Measurements from ENCODE around the gene CAMSAP1. TPM values are rescaled to one million over a fixed set of nuclear protein-coding genes. Genes with fewer than 3 reads are reported as not detected.

Gene CAMSAP1
- polyA plus RNA-seq, 4 donors = 1.6 to 6.7 (median 3.2) TPM

DNA sequence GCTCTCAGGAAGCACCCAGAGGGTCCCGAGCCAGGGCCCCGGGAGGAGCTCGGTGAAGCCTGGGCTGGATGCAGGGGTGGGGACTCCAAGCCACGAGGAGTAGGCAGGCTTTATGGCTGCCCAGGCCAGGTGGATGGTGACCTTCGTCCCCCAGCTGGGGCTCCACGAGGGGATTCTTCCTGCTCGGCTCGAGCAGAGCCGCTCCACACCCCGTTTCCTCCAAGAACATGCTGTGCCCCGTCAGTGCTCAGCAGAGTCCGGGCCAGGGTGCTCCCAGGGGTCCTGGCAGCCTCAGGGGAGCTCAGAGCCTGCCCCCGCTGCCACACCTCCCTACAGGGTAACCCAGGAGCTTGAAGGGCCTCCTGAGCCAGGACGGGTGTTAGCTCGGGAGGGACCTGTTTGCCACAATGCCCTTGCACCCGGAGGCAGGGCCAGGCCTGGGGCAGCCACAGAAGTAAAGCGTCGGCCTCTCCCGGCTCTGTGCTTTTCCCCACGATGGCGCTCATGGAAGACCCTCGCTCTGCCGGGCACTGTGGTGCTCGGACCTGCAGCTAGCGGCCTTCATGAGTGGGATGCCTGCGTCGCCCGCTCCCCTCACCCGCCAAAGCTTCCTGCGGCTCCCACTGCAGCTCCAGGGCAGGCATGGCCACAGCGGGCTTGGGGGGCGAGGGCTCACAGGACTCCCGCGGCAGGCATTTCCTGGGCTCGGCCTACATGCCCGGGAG is 118.6 kb downstream of the CAMSAP1 start:
- H3K27ac ChIP-seq (ENCODE audit: low read depth in 1 of 3, low read length in 2 of 3) = no peak overlapping the region
- peaks cover 0 to 3% (median 0%) of the 10 kb centered on the region in 3 donors for H3K4me1 ChIP-seq (ENCODE audit: control insufficient read depth in 3 of 3, insufficient read depth in 2 of 3, low read depth in 1 of 3, low read length in 2 of 3)
- 55 to 71% (median 59%) methylated on average over 34 to 36 of the region's 36 CpGs for WGBS, 3 donors
- no peaks in the 10 kb centered on the region for H3K9me3 ChIP-seq (ENCODE audit: control insufficient read depth in 2 of 2, insufficient read depth in 1 of 2, low read depth in 1 of 2, low read length in 1 of 2)
- FAIRE-seq (no peak), DNase-seq (peak; percentile 58 to 84)
- no peaks in the 10 kb centered on the region for H3K36me3 ChIP-seq (ENCODE audit: control insufficient read depth in 3 of 3, insufficient read depth in 2 of 3, low read depth in 1 of 3, low read length in 3 of 3)
- H3K4me3 ChIP-seq (ENCODE audit: low read depth in 1 of 3, low read length in 3 of 3) = no peak overlapping the region
- H3K27me3 ChIP-seq (ENCODE audit: control insufficient read depth in 3 of 3, insufficient read depth in 3 of 3, low read length in 3 of 3) = no peaks in the 10 kb centered on the region

DNA sequence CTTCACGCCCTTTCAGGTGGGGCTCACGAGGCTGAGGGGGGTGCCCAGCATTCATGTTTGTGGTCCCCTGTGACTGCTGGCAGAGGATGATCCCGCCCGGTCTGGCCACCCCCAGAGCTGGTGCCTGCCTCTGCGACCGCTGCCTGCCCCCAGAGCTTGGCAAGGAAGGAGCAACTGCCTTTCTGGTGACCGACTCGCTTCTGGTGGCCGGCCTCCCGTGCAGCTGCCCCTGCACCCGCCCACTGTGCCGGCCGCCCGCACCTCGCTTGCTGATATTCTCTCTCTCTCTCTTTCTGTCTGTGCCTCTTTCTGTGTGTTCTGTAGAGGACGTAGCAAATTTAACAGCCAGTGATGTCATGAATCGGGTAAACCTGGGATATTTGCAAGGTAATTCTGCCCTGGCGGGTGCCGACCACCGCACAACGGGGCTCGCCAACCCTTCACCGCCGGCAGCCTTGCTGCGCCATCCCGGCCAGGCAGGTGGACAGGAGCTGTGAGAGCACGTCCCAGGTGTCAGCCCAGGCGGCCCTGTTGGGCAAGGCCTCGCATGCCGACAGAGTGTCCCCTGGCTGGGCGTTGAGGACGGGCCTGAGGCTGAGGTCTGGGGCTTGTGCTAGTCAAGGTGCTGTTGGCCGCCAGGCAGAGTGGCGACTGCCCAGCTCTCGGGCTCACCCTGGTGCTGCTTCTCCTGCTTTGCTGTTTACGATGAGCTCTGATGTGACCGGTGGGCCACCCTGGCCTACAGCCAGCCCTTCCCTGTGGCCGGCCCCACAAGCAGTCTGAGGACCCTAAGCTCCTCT is 119.4 kb downstream of the CAMSAP1 start:
- no peak for FAIRE-seq
- DNase-seq = no peak
- Histone ChIP-seq H3K4me3 (ENCODE audit: low read depth in 1 of 3, low read length in 3 of 3) (no peak overlapping the region), H3K27ac (ENCODE audit: low read depth in 1 of 3, low read length in 2 of 3) (no peak overlapping the region), H3K27me3 (ENCODE audit: control insufficient read depth in 3 of 3, insufficient read depth in 3 of 3, low read length in 3 of 3) (no peaks in the 10 kb centered on the region), H3K36me3 (ENCODE audit: control insufficient read depth in 3 of 3, insufficient read depth in 2 of 3, low read depth in 1 of 3, low read length in 3 of 3) (no peaks in the 10 kb centered on the region), H3K4me1 (ENCODE audit: control insufficient read depth in 3 of 3, insufficient read depth in 2 of 3, low read depth in 1 of 3, low read length in 2 of 3) (peaks cover 0 to 3% (median 0%) of the 10 kb centered on the region in 3 donors), H3K9me3 (ENCODE audit: control insufficient read depth in 2 of 2, insufficient read depth in 1 of 2, low read depth in 1 of 2, low read length in 1 of 2) (no peaks in the 10 kb centered on the region)
- WGBS, 3 donors = 87 to 93% (median 89%) methylated on average over 34 to 38 of the region's 38 CpGs

DNA sequence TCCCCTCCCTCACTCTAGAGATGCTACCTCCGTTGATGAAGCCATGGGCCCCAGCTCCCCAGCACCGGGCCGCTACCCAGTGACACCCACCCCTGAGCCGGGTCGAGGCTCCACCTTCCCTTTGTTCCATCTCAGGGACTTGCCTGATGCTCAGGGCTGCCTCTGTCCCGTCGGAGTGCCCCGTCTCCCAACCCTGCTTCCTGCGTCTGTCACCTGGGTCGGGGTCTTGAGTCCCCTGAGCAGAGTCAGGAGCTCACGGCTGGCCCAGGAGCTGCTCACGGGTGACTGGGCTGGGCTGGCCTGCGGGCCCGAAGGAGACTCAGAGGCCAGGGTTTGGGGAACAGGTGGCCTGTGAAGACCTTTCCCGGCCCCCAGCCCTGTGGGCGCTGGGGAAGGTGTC is 120.0 kb downstream of the CAMSAP1 start:
- whole genome bisulfite sequencing, 3 donors = 79 to 86% (median 80%) methylated on average over 16 of the region's 16 CpGs

DNA sequence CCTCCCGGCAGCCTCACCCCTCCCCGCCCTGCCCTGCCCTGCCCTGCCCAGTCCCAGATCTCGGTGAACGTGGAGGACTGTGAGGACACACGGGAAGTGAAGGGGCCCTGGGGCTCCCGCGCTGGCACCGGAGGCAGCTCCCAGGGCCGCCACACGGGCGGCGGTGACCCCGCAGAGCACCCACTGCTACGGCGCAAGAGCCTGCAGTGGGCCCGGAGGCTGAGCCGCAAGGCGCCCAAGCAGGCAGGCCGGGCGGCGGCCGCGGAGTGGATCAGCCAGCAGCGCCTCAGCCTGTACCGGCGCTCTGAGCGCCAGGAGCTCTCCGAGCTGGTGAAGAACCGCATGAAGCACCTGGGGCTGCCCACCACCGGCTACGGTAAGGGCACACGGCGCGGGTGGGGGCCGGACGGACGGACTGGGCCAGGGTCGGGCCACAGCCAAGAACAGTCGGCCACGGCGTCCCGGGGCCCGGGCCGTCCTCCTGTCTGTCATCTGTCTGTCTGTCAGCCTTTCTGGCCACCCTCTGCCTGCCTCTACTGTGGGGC is 121.1 kb downstream of the CAMSAP1 start:
- 72 to 88% (median 84%) methylated on average over 25 to 44 of the region's 44 CpGs for WGBS, 3 donors
- DNase-seq (no peak), FAIRE-seq (no peak)
- Histone ChIP-seq H3K4me1 (ENCODE audit: control insufficient read depth in 3 of 3, insufficient read depth in 2 of 3, low read depth in 1 of 3, low read length in 2 of 3) (peaks cover 0 to 3% (median 0%) of the 10 kb centered on the region in 3 donors), H3K9me3 (ENCODE audit: control insufficient read depth in 2 of 2, insufficient read depth in 1 of 2, low read depth in 1 of 2, low read length in 1 of 2) (no peaks in the 10 kb centered on the region), H3K27me3 (ENCODE audit: control insufficient read depth in 3 of 3, insufficient read depth in 3 of 3, low read length in 3 of 3) (no peaks in the 10 kb centered on the region), H3K27ac (ENCODE audit: low read depth in 1 of 3, low read length in 2 of 3) (no peak overlapping the region), H3K4me3 (ENCODE audit: low read depth in 1 of 3, low read length in 3 of 3) (no peak overlapping the region), H3K36me3 (ENCODE audit: control insufficient read depth in 3 of 3, insufficient read depth in 2 of 3, low read depth in 1 of 3, low read length in 3 of 3) (no peaks in the 10 kb centered on the region)

More for the DNA sequence above, 120.0 kb downstream of the CAMSAP1 start:
- H3K9me3 ChIP-seq (ENCODE audit: control insufficient read depth in 2 of 2, insufficient read depth in 1 of 2, low read depth in 1 of 2, low read length in 1 of 2) = no peaks in the 10 kb centered on the region
- H3K4me3 ChIP-seq (ENCODE audit: low read depth in 1 of 3, low read length in 3 of 3) = no peak overlapping the region
- DNase-seq (no peak), FAIRE-seq (no peak)
- peaks cover 0 to 3% (median 0%) of the 10 kb centered on the region in 3 donors for H3K4me1 ChIP-seq (ENCODE audit: control insufficient read depth in 3 of 3, insufficient read depth in 2 of 3, low read depth in 1 of 3, low read length in 2 of 3)
- H3K27me3 ChIP-seq (ENCODE audit: control insufficient read depth in 3 of 3, insufficient read depth in 3 of 3, low read length in 3 of 3) = no peaks in the 10 kb centered on the region
- H3K27ac ChIP-seq (ENCODE audit: low read depth in 1 of 3, low read length in 2 of 3) = no peak overlapping the region
- no peaks in the 10 kb centered on the region for H3K36me3 ChIP-seq (ENCODE audit: control insufficient read depth in 3 of 3, insufficient read depth in 2 of 3, low read depth in 1 of 3, low read length in 3 of 3)

DNA sequence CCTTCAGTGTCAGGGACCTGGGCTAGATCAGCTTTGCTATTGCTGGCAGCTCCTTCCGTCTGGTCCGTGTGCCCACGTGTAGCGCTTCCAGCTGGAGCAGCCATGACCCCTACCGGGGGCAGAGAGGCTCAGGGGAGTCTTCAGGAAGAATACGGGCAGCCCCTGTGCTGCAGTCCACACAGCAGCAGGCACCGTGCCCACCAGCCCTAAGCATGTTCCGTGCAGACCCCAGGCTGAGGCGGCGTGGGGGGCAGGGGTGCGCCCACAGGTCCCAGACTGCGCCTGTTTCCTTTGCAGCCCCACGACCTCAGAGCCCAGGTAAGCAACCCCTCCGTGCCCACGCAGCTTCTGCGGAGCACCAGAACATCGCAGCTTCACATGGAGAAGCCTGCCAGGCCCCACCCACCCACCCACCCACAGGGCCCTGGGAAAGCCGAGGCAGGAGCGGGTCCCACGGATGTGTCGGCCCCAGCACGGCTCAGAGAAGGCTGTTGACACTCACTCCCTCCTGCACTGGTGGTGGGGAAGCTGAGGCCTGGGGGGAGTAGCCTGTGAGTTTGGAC is 122.3 kb downstream of the CAMSAP1 start:
- no peak overlapping the region for H3K27ac ChIP-seq (ENCODE audit: low read depth in 1 of 3, low read length in 2 of 3)
- H3K9me3 ChIP-seq (ENCODE audit: control insufficient read depth in 2 of 2, insufficient read depth in 1 of 2, low read depth in 1 of 2, low read length in 1 of 2) = no peaks in the 10 kb centered on the region
- no peaks in the 10 kb centered on the region for H3K27me3 ChIP-seq (ENCODE audit: control insufficient read depth in 3 of 3, insufficient read depth in 3 of 3, low read length in 3 of 3)
- H3K4me1 ChIP-seq (ENCODE audit: control insufficient read depth in 3 of 3, insufficient read depth in 2 of 3, low read depth in 1 of 3, low read length in 2 of 3) = peaks cover 0 to 3% (median 0%) of the 10 kb centered on the region in 3 donors
- DNase-seq = no peak
- FAIRE-seq = no peak
- WGBS, 3 donors = 83 to 87% (median 83%) methylated on average over 17 to 22 of the region's 22 CpGs
- no peak overlapping the region for H3K4me3 ChIP-seq (ENCODE audit: low read depth in 1 of 3, low read length in 3 of 3)
- no peaks in the 10 kb centered on the region for H3K36me3 ChIP-seq (ENCODE audit: control insufficient read depth in 3 of 3, insufficient read depth in 2 of 3, low read depth in 1 of 3, low read length in 3 of 3)

DNA sequence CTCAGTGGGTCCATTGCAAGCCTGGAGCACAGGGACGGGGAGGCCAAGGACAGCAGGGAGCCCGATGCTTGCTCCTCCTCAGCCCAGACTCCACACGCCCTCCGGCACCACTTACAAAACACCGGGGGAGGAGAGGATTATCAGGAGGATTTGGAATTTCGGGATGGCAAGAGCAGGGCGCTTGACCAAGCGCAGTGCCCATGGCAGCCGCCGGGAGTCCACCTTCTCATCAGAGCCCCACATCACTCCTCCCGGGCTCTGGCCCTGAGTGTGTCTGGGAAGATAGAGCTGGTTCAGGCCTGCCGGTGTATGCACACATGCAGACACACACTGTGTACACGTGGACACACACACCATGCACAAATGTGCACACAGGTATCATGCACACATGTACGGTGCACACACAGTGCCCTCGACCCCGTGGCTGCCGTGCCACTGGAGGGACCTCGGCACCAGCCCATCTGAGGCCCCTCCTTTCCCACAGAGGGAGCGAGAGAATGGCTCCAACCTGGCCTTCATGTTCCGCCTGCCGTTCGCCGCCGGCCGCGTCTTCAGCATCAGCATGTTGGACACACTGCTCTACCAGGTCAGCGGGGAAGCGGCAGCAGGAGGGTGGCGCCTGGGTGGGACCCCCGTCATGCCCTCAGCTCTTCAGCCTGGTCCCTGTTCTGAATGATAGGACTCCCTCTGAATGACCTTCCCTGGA is 123.7 kb downstream of the CAMSAP1 start:
- H3K4me1 ChIP-seq (ENCODE audit: control insufficient read depth in 3 of 3, insufficient read depth in 2 of 3, low read depth in 1 of 3, low read length in 2 of 3) = peaks cover 0 to 3% (median 0%) of the 10 kb centered on the region in 3 donors
- WGBS, 3 donors = 76 to 84% (median 80%) methylated on average over 30 of the region's 30 CpGs
- H3K36me3 ChIP-seq (ENCODE audit: control insufficient read depth in 3 of 3, insufficient read depth in 2 of 3, low read depth in 1 of 3, low read length in 3 of 3) = no peaks in the 10 kb centered on the region
- H3K27ac ChIP-seq (ENCODE audit: low read depth in 1 of 3, low read length in 2 of 3) = no peak overlapping the region
- no peak for DNase-seq
- no peaks in the 10 kb centered on the region for H3K27me3 ChIP-seq (ENCODE audit: control insufficient read depth in 3 of 3, insufficient read depth in 3 of 3, low read length in 3 of 3)
- no peak overlapping the region for H3K4me3 ChIP-seq (ENCODE audit: low read depth in 1 of 3, low read length in 3 of 3)
- no peak for FAIRE-seq
- H3K9me3 ChIP-seq (ENCODE audit: control insufficient read depth in 2 of 2, insufficient read depth in 1 of 2, low read depth in 1 of 2, low read length in 1 of 2) = no peaks in the 10 kb centered on the region

DNA sequence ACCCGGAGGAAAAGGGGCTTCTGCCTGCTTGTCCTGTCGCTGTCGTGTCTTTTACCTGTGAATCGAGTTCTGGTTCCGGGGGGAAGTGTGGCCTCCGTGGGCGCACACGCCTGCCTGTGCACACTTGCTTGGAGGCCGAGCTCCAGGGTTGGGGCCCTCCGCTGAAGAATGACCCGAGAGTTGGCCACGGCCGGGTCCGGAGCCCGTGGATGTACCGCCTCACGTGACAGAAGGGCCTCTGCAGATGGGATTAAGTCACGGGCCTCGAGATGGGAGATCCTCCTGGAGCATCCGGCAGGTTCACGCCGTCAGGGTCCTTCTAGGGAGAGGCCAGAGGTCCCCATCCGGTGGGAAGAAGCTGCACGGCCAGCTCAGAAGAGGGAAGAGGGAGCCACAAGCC is 124.4 kb downstream of the CAMSAP1 start:
- Histone ChIP-seq H3K27ac (ENCODE audit: low read depth in 1 of 3, low read length in 2 of 3) (no peak overlapping the region), H3K9me3 (ENCODE audit: control insufficient read depth in 2 of 2, insufficient read depth in 1 of 2, low read depth in 1 of 2, low read length in 1 of 2) (no peaks in the 10 kb centered on the region), H3K4me3 (ENCODE audit: low read depth in 1 of 3, low read length in 3 of 3) (no peak overlapping the region), H3K36me3 (ENCODE audit: control insufficient read depth in 3 of 3, insufficient read depth in 2 of 3, low read depth in 1 of 3, low read length in 3 of 3) (no peaks in the 10 kb centered on the region), H3K4me1 (ENCODE audit: control insufficient read depth in 3 of 3, insufficient read depth in 2 of 3, low read depth in 1 of 3, low read length in 2 of 3) (no peaks in the 10 kb centered on the region), H3K27me3 (ENCODE audit: control insufficient read depth in 3 of 3, insufficient read depth in 3 of 3, low read length in 3 of 3) (no peaks in the 10 kb centered on the region)
- 82 to 89% (median 89%) methylated on average over 24 of the region's 24 CpGs for whole genome bisulfite sequencing, 3 donors
- FAIRE-seq (no peak), DNase-seq (no peak)

DNA sequence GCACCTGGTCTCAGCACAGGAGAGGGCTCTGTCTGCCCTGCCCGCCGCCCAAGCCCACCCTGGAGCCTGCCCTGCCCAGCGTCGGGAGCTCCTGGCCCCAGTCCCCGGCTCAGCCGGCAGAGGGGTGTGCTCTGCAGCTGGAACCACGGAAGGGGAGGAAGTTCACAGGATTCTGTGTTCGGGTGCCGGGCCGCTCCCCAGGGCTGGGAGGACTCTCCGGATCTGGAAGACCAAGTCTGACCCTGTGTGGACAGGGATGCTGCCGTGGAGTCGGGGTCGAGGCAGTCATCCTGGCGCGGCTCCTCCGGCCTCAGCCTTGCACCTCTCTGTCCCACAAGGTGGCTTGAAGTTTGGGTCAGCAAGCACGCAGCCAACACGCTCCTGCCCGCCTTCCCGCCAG is 126.7 kb downstream of the CAMSAP1 start:
- 71 to 82% (median 78%) methylated on average over 17 to 21 of the region's 21 CpGs for WGBS, 3 donors
- Histone ChIP-seq H3K4me3 (ENCODE audit: low read depth in 1 of 3, low read length in 3 of 3) (no peak overlapping the region), H3K36me3 (ENCODE audit: control insufficient read depth in 3 of 3, insufficient read depth in 2 of 3, low read depth in 1 of 3, low read length in 3 of 3) (no peaks in the 10 kb centered on the region), H3K27me3 (ENCODE audit: control insufficient read depth in 3 of 3, insufficient read depth in 3 of 3, low read length in 3 of 3) (no peaks in the 10 kb centered on the region), H3K27ac (ENCODE audit: low read depth in 1 of 3, low read length in 2 of 3) (no peak overlapping the region), H3K4me1 (ENCODE audit: control insufficient read depth in 3 of 3, insufficient read depth in 2 of 3, low read depth in 1 of 3, low read length in 2 of 3) (no peaks in the 10 kb centered on the region), H3K9me3 (ENCODE audit: control insufficient read depth in 2 of 2, insufficient read depth in 1 of 2, low read depth in 1 of 2, low read length in 1 of 2) (no peaks in the 10 kb centered on the region)
- no peak for DNase-seq
- no peak for FAIRE-seq
